Right atrium auricular region (tissue), 2 donors: Measurements from ENCODE around the gene NSL1. TPM values are rescaled to one million over a fixed set of nuclear protein-coding genes. Genes with fewer than 3 reads are reported as not detected.

ENCODE experiments used
- DNase-seq: peaks from one replicate; pipeline ENCODE4 v3.0.0-alpha.2; 2019; ENCODE audit warnings: low spot score
- H3K27ac ChIP-seq, 2 donors: fragments of 200-600 bp; sonication (generic); 1 replicate in 1 of 2; 2 replicates in 1 of 2; pipeline ENCODE4 v1.5.1; 2016 to 2019
- H3K27me3 ChIP-seq, 2 donors: fragments of 200-600 bp; sonication (generic); one replicate each; pipeline versions ENCODE4 v1.5.1 to v1.6.0; 2017 to 2019
- H3K36me3 ChIP-seq: fragments of 200-600 bp; sonication (generic); one replicate; pipeline ENCODE4 v1.5.1; 2016
- H3K4me1 ChIP-seq, 2 donors: fragments of 200-600 bp; sonication (generic); one replicate each; pipeline versions ENCODE4 v1.5.1 to v1.6.0; 2017 to 2019
- H3K4me3 ChIP-seq, 2 donors: fragments of 200-600 bp; sonication (generic); 1 replicate in 1 of 2; 2 replicates in 1 of 2; pipeline ENCODE4 v1.5.1; 2017 to 2019; ENCODE audit warnings: mild to moderate bottlenecking in 1 of 2, moderate library complexity in 1 of 2
- H3K9me3 ChIP-seq, 2 donors: fragments of 200-600 bp; sonication (generic); one replicate each; pipeline ENCODE4 v1.5.1; 2019
- CTCF ChIP-seq, 2 donors: fragments of 200-600 bp; sonication (generic); IDR thresholded peaks; one replicate each; pipeline ENCODE4 v1.5.1; 2019; ENCODE audit warnings: antibody characterized with exemption in 2 of 2
- total RNA-seq, 2 donors: library from RNA; depleted of rRNA; stranded (reverse); fragments of >200 nt; gene quantifications; one replicate each; pipeline ENCODE4 v1.1.0, GENCODE V29; 2016

Gene NSL1
- total RNA-seq, 2 donors from 2014 or later: 28.2 to 46.1 TPM

- Histone ChIP-seq H3K27me3 (no peaks in the 10 kb centered on the region), H3K9me3 (peaks cover 0 to 12% of the 10 kb centered on the region in 2 donors), H3K4me1 (no peaks in the 10 kb centered on the region), H3K27ac (no peak overlapping the region), H3K36me3 (no peaks in the 10 kb centered on the region), H3K4me3 (no peak overlapping the region)
- no peak for TF ChIP-seq CTCF (IDR thresholded peaks at IDR 0.05)
- DNase-seq: no peak
These were observed 35.7 kb upstream of the NSL1 start for GRCh38 chr1:212827171-212827776.

GRCh38 chr1:212825798-212826452 lies 34.3 kb upstream of the NSL1 start:
- no peak for TF ChIP-seq CTCF (IDR thresholded peaks at IDR 0.05)
- Histone ChIP-seq H3K9me3 (peaks cover 0 to 12% of the 10 kb centered on the region in 2 donors), H3K4me1 (no peaks in the 10 kb centered on the region), H3K36me3 (no peaks in the 10 kb centered on the region), H3K27ac (no peak overlapping the region), H3K4me3 (no peak overlapping the region), H3K27me3 (no peaks in the 10 kb centered on the region)
- no peak for DNase-seq

- Histone ChIP-seq H3K36me3 (no peaks in the 10 kb centered on the region), H3K9me3 (peaks cover 0 to 12% of the 10 kb centered on the region in 2 donors), H3K27me3 (no peaks in the 10 kb centered on the region), H3K4me3 (no peak overlapping the region), H3K4me1 (no peaks in the 10 kb centered on the region), H3K27ac (no peak overlapping the region)
- DNase-seq: no peak
- TF ChIP-seq CTCF (IDR thresholded peaks at IDR 0.05): no peak
These were observed 32.6 kb upstream of the NSL1 start for GRCh38 chr1:212824201-212824600.

DNA sequence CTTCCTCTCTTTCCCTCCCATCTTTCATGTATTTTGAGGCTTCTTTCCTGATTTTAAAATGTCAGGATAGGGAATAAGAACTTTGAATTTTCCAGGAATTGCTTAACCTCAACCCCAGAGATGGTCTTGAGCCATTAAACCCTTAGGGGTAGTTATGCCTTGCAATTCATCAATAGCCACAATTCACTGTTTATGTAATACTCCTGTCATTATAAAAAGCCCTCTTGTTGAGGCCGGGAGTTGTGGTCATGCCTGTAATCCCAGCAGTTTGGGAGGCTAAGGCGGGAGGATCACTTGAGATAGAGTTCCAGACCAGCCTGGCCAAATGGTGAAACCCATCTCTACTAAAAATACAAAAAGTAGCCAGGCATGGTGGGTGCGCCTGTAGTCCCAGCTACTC lies 31.4 kb upstream of the NSL1 start:
- Histone ChIP-seq H3K27me3 (no peaks in the 10 kb centered on the region), H3K27ac (no peak overlapping the region), H3K4me1 (no peaks in the 10 kb centered on the region), H3K9me3 (peaks cover 0 to 12% of the 10 kb centered on the region in 2 donors), H3K4me3 (no peak overlapping the region), H3K36me3 (no peaks in the 10 kb centered on the region)
- TF ChIP-seq CTCF (IDR thresholded peaks at IDR 0.05): no peak
- no peak for DNase-seq

- Histone ChIP-seq H3K27ac (no peak overlapping the region), H3K36me3 (no peaks in the 10 kb centered on the region), H3K4me3 (no peak overlapping the region), H3K9me3 (peaks cover 0 to 9% of the 10 kb centered on the region in 2 donors), H3K27me3 (no peaks in the 10 kb centered on the region), H3K4me1 (no peaks in the 10 kb centered on the region)
- DNase-seq: no peak
- TF ChIP-seq CTCF (IDR thresholded peaks at IDR 0.05): no peak
These were observed 29.4 kb upstream of the NSL1 start for GRCh38 chr1:212820969-212821368.
